HUES64 (cell line): Measurements from ENCODE around the gene RALGAPA2.

ENCODE experiments used
- H3K27ac ChIP-seq: 2 replicates; pipeline ENCODE4 v1.7.0; 2013; ENCODE audit warnings: low read depth, low read length, inconsistent platforms
- H3K27me3 ChIP-seq: 2 replicates; pipeline ENCODE4 v1.6.1; 2013; ENCODE audit warnings: mild to moderate bottlenecking, low read length; ENCODE audit not compliant: insufficient read depth
- H3K36me3 ChIP-seq: 2 replicates; pipeline ENCODE4 v1.6.1; 2013; ENCODE audit warnings: mild to moderate bottlenecking, low read length; ENCODE audit not compliant: insufficient read depth
- H3K4me1 ChIP-seq: 2 replicates; pipeline ENCODE4 v1.6.1; 2013; ENCODE audit warnings: mild to moderate bottlenecking, low read length, moderate library complexity; ENCODE audit not compliant: insufficient read depth
- H3K4me3 ChIP-seq: 2 replicates; pipeline ENCODE4 v1.5.1; 2013; ENCODE audit warnings: mild to moderate bottlenecking, low read length, moderate library complexity
- H3K9ac ChIP-seq: 2 replicates; pipeline ENCODE4 v1.6.1; 2013; ENCODE audit warnings: mild to moderate bottlenecking, low read depth, low read length
- H3K9me3 ChIP-seq: 2 replicates; pipeline ENCODE4 v1.6.1; 2013; ENCODE audit warnings: low read depth, low read length; ENCODE audit not compliant: insufficient read depth
- WGBS: fragments of 150-250, 120-280 bp; methylation state at CpG from one replicate; pipeline ENCODE4 v1.1.7; 2013; ENCODE audit warnings: missing lambda C conversion rate; 5-methylcytosine and 5-hydroxymethylcytosine counted together

Gene RALGAPA2

DNA sequence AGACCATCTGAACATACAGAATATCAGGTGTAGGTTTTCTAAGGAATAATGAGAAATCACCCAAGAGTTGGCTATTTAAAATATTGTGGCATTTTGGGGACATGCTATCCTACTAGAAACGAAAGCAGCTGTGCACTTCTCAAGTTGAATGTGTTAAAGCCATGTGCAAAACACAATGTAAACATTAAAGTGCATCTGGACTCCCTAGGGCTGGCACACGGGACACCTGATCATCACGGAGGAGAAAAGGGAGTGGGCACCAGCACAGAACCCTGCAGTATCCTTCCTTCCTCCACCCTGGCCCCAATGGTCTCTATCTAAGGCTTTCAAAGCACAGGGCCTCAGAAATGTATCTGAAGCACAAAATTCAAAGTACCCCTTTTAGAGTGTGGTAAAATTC is 250.3 kb downstream of the RALGAPA2 start:
- no peaks in the 10 kb centered on the region for H3K9me3 ChIP-seq
- 84% methylated on average over 3 of the region's 3 CpGs for WGBS
- H3K4me1 ChIP-seq = peaks cover 53% of the 10 kb centered on the region
- no peak overlapping the region for H3K4me3 ChIP-seq
- H3K27ac ChIP-seq = no peak overlapping the region
- H3K9ac ChIP-seq = no peak overlapping the region
- H3K27me3 ChIP-seq = no peaks in the 10 kb centered on the region
- H3K36me3 ChIP-seq = no peaks in the 10 kb centered on the region

DNA sequence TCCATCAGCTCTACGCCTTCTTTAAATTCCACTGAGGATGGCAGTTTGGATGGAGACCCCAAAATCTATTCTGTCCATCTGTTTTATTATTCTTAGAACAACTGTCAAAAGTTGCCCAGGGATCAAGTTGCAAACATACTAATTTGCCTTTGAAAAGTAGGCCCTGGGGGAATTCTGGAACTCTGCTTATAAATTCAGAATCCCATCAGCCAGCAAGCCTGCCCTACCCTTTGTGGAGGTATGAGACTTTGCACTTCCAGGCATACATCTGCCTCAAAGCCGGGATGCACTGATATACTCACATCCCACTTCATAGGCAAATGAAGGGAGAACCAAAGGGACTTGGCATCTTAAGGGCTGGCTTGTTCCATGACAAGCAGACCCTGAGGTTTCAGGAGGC is 250.9 kb downstream of the RALGAPA2 start:
- Histone ChIP-seq H3K9me3 (no peaks in the 10 kb centered on the region), H3K4me3 (no peak overlapping the region), H3K27me3 (no peaks in the 10 kb centered on the region), H3K27ac (no peak overlapping the region), H3K9ac (no peak overlapping the region), H3K4me1 (peaks cover 53% of the 10 kb centered on the region), H3K36me3 (no peaks in the 10 kb centered on the region)
- 57% methylated on average over 2 of the region's 2 CpGs for WGBS

DNA sequence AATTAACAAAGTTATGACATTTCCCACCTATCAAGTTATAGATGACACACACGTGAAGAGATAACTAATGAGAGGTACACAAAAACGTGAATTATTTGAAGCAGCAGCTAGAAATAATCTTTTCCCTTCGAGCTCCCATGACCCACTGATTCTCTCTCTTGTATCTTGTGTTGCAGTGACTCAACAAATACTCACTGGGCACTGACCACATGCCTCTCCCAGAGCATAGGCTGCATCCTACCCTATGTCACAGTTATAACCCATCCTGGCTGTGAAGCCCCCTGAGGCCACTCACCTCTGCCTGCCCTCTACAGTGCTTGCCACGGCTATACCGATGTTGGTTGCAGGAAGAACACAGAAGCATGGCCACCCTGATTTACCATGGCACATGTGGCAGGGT is 252.7 kb downstream of the RALGAPA2 start:
- H3K27me3 ChIP-seq = no peaks in the 10 kb centered on the region
- no peak overlapping the region for H3K27ac ChIP-seq
- WGBS = 94% methylated on average over 5 of the region's 5 CpGs
- no peaks in the 10 kb centered on the region for H3K36me3 ChIP-seq
- H3K9me3 ChIP-seq = no peaks in the 10 kb centered on the region
- peaks cover 42% of the 10 kb centered on the region for H3K4me1 ChIP-seq
- no peak overlapping the region for H3K4me3 ChIP-seq
- no peak overlapping the region for H3K9ac ChIP-seq

DNA sequence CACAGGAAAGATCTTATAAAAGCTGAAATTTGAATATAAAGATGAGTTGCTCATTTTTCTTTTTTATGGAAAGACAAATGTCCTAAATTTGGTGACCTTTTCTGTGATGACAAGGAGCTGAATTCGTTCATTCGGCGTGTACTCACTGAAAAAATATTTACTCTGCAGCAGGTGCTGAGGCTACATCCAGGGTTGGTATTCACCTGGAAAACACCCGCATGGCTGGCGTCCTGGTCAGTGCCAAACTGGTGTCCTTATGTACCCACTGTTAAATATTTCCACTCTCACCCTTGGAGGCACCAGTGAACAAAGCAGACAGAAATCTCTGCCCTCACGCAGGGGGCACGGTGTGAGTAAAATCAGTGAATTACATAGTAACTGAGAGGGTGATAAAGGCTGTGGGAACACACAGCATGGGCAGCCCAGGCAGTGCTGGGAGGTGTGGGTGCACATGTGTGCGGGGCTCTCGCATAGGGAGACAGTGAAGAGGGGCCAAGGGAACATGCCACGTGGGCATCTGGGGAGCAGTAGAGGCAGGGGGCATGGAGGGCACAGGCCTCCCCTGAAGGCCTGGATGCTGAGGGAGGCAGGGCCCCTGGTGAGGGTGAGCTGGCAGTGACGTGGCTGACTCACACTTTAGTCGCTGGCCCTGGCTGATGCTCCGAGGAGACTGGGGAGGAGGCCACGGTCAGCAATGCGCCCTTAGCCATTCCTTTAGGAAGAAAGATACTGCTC is 254.9 kb downstream of the RALGAPA2 start:
- H3K27ac ChIP-seq = no peak overlapping the region
- no peak overlapping the region for H3K4me3 ChIP-seq
- H3K27me3 ChIP-seq = no peaks in the 10 kb centered on the region
- H3K36me3 ChIP-seq = no peaks in the 10 kb centered on the region
- H3K9ac ChIP-seq = no peak overlapping the region
- peaks cover 32% of the 10 kb centered on the region for H3K4me1 ChIP-seq
- WGBS = 93% methylated on average over 15 of the region's 15 CpGs
- H3K9me3 ChIP-seq = no peaks in the 10 kb centered on the region

DNA sequence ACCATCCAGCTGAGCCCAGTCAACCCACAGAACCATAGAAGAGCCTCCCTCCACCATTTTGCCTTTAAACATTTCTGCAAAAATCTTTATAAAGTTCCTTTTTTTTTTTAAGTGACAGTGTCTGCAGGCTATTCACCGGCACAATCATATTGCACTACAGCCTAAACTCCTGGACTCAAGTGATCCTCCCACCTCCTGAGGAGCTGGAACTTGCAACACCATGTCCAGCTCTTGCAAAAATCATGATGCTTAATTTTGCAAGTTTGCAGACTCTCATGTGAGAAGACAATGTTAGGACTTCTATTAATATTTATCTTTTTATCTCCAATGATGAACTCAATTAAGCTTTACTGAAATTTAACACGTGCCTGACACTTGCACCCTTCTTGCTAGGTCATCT is 255.7 kb downstream of the RALGAPA2 start:
- Histone ChIP-seq H3K36me3 (no peaks in the 10 kb centered on the region), H3K9me3 (no peaks in the 10 kb centered on the region), H3K27ac (no peak overlapping the region), H3K27me3 (peaks cover 3% of the 10 kb centered on the region; the same call in 1 of the 2 replicates), H3K4me3 (no peak overlapping the region), H3K4me1 (peaks cover 30% of the 10 kb centered on the region), H3K9ac (no peak overlapping the region)
- 98% methylated on average over 2 of the region's 2 CpGs for WGBS

DNA sequence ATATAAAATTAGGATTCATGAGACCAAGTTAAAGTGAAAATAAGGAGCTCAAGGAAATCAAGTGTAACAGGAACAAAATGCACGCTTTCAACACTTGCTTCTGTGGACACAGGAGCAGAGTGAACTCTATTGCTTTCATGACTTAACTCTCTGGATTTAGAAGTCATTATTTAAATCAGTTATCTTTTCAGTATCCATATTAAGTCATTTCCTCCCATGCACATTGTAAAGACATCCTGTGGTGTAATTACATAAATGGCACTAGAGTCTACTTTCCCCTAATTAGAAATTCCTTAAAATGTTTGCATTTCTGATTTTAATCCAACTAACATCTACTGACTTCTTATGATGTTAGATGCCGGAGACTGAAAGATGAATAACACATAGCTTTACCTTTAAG is 256.5 kb downstream of the RALGAPA2 start:
- 99% methylated on average over 2 of the region's 2 CpGs for WGBS
- Histone ChIP-seq H3K27me3 (peaks cover 4% of the 10 kb centered on the region; the same call in 1 of the 2 replicates), H3K9ac (no peak overlapping the region), H3K4me3 (no peak overlapping the region), H3K36me3 (no peaks in the 10 kb centered on the region), H3K9me3 (no peaks in the 10 kb centered on the region), H3K4me1 (peaks cover 23% of the 10 kb centered on the region), H3K27ac (no peak overlapping the region)

DNA sequence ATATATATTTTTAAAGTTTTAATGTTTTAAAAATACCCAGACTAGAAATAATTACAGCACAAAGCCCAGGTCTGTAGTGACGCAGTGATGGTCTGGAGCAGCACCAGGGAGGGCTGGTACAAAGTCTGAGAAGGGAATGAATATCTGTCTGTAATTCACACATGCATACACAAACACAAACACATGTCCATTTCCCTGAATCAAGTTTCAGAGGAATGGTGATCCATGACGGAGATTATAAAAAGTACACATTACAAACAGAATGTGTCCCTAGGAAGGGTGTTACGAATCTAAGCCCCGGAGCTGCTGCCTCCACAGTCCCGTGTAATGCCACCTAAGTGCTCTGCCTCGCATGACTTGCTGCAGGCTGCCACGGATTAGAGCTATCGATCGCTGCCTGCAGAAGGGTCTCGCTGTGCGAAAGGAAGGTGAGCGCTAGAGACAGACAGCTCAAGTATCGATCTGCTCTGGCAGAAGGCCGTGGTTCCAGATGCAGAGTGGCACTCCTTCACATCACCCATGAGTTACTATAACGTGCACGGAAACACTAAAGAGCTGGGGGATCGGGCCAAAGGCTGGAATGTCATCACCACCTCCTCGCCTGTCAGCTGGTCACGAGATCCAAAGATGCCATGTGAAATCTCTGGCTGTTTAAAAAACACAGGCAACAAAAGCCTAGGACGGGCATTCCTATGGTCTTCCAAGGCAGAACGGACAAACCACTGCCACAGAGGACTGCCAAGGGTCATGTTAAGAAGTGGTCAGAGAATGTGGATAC is 257.4 kb downstream of the RALGAPA2 start:
- H3K9me3 ChIP-seq = no peaks in the 10 kb centered on the region
- 95% methylated on average over 20 of the region's 21 CpGs for WGBS
- H3K4me3 ChIP-seq = no peak overlapping the region
- H3K27ac ChIP-seq = no peak overlapping the region
- H3K9ac ChIP-seq = no peak overlapping the region
- no peaks in the 10 kb centered on the region for H3K36me3 ChIP-seq
- H3K27me3 ChIP-seq = peaks cover 4% of the 10 kb centered on the region; the same call in 1 of the 2 replicates
- peaks cover 17% of the 10 kb centered on the region for H3K4me1 ChIP-seq

DNA sequence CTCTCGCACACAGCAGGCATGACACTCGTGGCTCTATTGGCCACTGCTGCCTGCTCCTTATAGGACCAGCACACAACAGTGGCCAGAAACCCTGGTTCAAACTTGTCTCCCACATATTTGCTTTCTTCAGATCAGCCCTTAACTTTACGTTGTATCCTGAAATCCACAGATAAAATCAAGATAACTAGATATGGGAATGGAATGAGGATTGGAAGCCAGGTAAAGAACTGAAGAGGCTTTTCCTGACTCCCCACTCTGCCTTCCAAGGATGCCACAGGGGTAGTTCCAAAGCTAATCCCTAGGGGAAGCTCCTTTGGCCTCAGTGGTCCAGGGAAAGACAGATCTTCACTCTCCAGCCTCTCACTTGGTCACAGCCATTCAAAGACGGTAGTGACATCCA is 258.1 kb downstream of the RALGAPA2 start:
- H3K9me3 ChIP-seq = no peaks in the 10 kb centered on the region
- H3K4me1 ChIP-seq = peaks cover 17% of the 10 kb centered on the region
- H3K9ac ChIP-seq = no peak overlapping the region
- WGBS = 90% methylated on average over 3 of the region's 4 CpGs
- H3K27ac ChIP-seq = no peak overlapping the region
- H3K27me3 ChIP-seq = peaks cover 4% of the 10 kb centered on the region; the same call in 1 of the 2 replicates
- H3K36me3 ChIP-seq = no peaks in the 10 kb centered on the region
- no peak overlapping the region for H3K4me3 ChIP-seq

DNA sequence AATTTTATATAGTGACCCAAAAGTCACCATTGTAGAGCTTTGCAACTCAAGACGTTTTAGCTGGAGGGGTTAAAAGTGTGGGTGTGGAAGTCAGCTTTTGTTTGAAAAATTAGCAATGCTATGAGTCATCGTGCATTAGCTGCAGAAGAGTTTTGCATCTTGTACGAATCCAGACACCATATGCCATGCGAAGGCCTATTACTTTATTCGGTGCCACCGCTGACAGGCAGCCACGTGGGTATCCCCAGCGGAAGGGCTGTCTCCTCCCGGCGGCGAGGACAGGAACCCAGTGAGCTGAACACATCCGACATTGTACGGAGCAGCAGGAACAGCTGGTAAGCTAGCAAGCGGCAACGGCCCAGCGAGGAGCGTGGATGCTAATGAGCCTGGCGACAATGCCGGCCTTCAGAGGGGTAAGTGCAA is 260.2 kb downstream of the RALGAPA2 start:
- peak overlapping the region; percentile 28 for H3K4me3 ChIP-seq
- WGBS = 3% methylated on average over 19 of the region's 19 CpGs
- no peaks in the 10 kb centered on the region for H3K9me3 ChIP-seq
- no peak overlapping the region for H3K9ac ChIP-seq
- no peaks in the 10 kb centered on the region for H3K36me3 ChIP-seq
- peaks cover 18% of the 10 kb centered on the region for H3K4me1 ChIP-seq
- H3K27me3 ChIP-seq = peaks cover 4% of the 10 kb centered on the region; the same call in 1 of the 2 replicates
- no peak overlapping the region; the same call in 1 of the 2 replicates for H3K27ac ChIP-seq

DNA sequence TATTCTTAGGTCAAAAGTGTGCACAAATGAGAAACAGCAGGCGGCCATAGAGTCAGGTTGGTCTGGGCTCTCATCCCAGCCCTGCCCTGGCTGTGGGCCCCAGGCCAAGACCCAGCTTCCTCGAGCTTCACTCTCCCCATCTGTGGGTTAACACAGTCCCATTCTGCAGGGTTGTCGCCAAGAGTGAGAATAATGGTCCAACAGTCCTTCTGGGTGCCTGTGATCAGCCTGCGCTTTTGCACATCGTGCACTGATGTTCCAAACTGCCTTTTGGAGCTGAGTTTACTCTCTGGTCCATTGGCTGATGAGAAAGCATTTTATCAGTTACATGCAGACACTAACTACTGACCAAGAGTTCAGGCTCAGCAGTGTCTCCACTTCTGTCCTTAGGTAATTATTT is 261.9 kb downstream of the RALGAPA2 start:
- Histone ChIP-seq H3K9ac (no peak overlapping the region), H3K4me3 (no peak overlapping the region), H3K36me3 (no peaks in the 10 kb centered on the region), H3K9me3 (no peaks in the 10 kb centered on the region), H3K4me1 (peaks cover 26% of the 10 kb centered on the region), H3K27me3 (peaks cover 4% of the 10 kb centered on the region; the same call in 1 of the 2 replicates), H3K27ac (no peak overlapping the region)
- 88% methylated on average over 5 of the region's 5 CpGs for WGBS

DNA sequence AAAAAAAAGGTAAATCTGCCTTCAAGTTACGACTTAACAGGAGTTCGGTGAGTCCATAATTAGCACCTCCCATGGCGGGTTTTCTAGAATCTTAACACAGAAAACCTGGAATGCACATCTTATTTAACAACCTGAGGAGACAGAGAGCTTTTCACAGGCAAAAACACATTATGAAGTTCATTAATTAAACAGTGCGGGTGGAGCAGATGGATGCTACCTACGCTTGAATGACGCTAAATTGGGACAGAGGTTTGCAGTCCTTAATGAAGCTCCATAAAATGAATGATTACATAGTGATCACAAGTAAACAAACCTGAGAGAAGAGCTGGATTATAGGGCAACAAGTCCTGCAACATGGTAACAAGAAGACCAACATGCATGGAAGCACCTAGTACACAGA is 263.6 kb downstream of the RALGAPA2 start:
- H3K36me3 ChIP-seq = no peaks in the 10 kb centered on the region
- peaks cover 28% of the 10 kb centered on the region for H3K4me1 ChIP-seq
- H3K27me3 ChIP-seq = peaks cover 4% of the 10 kb centered on the region; the same call in 1 of the 2 replicates
- no peak overlapping the region for H3K27ac ChIP-seq
- no peak overlapping the region for H3K4me3 ChIP-seq
- no peak overlapping the region for H3K9ac ChIP-seq
- WGBS = 96% methylated on average over 6 of the region's 6 CpGs
- no peaks in the 10 kb centered on the region for H3K9me3 ChIP-seq
